Measurements from ENCODE around the gene TRMT112. TPM values are rescaled to one million over a fixed set of nuclear protein-coding genes. Genes with fewer than 3 reads are reported as not detected.
A peak's percentile ranks its signal among the peaks of the same experiment; 100 is the strongest.
"Not testable (repeated sequence)": the region's sequence is repeated elsewhere in the genome, so short reads cannot be mapped to it uniquely, and the experiment has no call there.

Gene TRMT112
- total RNA-seq, 1 donor from 2014 or later, result 207 TPM

DNA sequence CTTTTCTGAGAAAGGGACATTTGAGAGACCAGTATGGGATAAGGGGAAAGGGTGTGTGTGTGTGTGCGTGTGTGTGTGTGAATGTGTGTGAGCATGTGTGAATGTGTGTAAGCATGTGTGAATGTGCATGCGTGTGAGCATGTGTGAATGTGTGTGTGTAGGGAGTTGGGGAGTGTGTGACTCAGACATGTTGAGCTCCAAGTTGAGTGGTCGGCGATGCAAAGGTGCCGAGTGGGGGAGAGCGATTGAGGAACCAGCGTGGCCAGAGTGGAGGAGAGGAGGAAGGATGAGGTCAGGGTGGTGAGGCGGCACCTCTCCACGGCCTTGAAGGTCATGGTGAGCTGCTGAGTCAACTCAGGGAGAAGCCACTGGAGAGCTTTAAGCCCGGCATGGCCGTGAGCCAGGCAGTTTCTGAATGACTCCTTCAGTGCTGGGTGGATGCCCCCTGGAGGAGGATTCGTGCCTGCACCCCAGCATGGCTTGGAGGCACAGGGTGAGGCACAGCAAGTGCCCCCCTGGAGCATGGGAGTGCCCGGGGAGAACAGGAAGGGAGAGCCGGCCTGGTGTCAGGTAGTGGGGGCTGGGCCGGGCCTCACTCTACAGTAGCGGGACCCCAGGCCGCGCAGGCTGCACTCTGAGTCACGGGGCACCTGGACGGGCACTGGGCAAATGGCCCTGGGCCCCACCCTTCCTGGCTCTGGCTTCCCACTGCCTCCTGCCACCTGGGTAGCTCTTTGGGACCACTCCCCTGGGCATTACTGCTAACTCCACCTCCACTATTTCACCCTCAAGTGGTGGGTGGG is 14.4 kb upstream of the TRMT112 start:
- TF ChIP-seq, protein P1, sequence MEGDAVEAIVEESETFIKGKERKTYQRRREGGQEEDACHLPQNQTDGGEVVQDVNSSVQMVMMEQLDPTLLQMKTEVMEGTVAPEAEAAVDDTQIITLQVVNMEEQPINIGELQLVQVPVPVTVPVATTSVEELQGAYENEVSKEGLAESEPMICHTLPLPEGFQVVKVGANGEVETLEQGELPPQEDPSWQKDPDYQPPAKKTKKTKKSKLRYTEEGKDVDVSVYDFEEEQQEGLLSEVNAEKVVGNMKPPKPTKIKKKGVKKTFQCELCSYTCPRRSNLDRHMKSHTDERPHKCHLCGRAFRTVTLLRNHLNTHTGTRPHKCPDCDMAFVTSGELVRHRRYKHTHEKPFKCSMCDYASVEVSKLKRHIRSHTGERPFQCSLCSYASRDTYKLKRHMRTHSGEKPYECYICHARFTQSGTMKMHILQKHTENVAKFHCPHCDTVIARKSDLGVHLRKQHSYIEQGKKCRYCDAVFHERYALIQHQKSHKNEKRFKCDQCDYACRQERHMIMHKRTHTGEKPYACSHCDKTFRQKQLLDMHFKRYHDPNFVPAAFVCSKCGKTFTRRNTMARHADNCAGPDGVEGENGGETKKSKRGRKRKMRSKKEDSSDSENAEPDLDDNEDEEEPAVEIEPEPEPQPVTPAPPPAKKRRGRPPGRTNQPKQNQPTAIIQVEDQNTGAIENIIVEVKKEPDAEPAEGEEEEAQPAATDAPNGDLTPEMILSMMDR (conservative IDR thresholded peaks at IDR 0.05), result peak; percentile 45
- Mint-ChIP-seq H3K27ac (ENCODE audit: unreplicated experiment) (peak overlapping the region; percentile 15), H3K4me3 (no peak overlapping the region)

DNA sequence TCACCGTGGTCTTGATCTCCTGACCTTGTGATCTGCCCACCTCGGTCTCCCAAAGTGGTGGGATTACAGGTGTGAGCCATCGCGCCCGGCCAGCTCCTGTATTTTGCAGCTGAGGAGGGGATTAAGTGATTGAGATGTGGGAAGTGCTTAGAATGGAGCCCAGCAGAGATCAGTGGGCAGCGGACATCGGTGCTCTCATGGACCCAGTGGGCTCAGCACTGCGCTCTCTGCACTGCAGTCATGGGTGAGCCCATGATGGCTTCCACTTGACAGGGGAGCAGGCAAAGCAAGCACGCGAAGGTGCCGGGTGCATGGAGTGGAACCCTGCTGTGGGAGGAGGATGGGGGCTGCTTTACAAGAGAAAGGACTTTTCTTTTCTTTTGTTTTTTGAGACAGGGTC is 13.5 kb upstream of the TRMT112 start:
- TF ChIP-seq, protein P1 (conservative IDR thresholded peaks at IDR 0.05), result no peak
- Mint-ChIP-seq H3K27me3 (ENCODE audit: low read depth) (no peaks in the 10 kb centered on the region), H3K4me1 (peaks cover 5% of the 10 kb centered on the region), H3K36me3 (ENCODE audit: low read depth) (no peaks in the 10 kb centered on the region), H3K9me3 (no peaks in the 10 kb centered on the region), H3K27ac (ENCODE audit: unreplicated experiment) (no peak overlapping the region), H3K4me3 (no peak overlapping the region)
- DNase-seq (ENCODE audit: low read depth, low spot score), result no peak

More for the DNA sequence above, 14.4 kb upstream of the TRMT112 start:
- Mint-ChIP-seq H3K27me3 (ENCODE audit: low read depth) (no peaks in the 10 kb centered on the region), H3K36me3 (ENCODE audit: low read depth) (no peaks in the 10 kb centered on the region), H3K4me1 (peaks cover 5% of the 10 kb centered on the region), H3K9me3 (no peaks in the 10 kb centered on the region)
- DNase-seq (ENCODE audit: low read depth, low spot score), result no peak

DNA sequence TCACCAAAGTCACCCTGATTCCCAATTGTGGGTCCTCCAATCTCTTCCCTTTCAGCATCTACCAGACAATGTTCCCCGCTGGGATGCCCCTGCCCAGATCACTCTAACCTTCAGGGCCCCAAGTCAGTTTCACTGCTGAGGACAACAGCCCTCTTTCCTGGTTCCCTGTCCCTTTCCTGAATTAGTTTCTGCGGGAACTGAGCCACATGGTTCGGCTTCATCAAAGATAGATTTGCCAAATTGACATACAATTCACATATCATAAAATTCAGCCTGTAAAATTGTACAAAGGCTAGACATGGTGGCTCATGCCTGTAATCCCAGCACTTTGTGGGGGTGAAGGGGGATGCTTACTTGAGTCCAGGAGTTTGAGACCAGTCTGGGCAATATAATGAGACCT is 10.6 kb upstream of the TRMT112 start:
- Mint-ChIP-seq H3K36me3 (ENCODE audit: low read depth) (no peaks in the 10 kb centered on the region), H3K27me3 (ENCODE audit: low read depth) (no peaks in the 10 kb centered on the region), H3K27ac (ENCODE audit: unreplicated experiment) (no peak overlapping the region), H3K4me3 (no peak overlapping the region), H3K4me1 (peaks cover 6% of the 10 kb centered on the region), H3K9me3 (no peaks in the 10 kb centered on the region)
- TF ChIP-seq, protein P1 (conservative IDR thresholded peaks at IDR 0.05), result no peak
- no peak for DNase-seq (ENCODE audit: low read depth, low spot score)

DNA sequence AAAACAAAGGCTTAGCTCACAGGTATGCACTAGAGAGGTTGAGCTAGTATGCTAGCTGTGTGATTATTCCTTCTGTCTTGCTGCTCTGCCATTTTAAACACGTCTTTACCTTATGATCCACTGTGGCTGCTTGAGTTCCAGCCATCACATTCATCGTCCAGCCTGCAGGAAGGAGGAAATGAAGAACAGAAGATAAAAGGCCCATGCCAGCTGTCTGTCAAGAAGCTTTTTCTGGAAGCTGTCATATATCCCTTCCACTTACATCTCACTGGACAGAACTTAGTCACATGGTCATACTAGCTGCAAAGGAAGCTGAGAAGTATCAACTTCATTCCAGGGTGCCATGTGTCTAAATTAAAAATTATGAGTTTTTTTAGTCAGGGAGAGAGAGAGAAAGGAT is 10.0 kb upstream of the TRMT112 start:
- TF ChIP-seq, protein P1 (conservative IDR thresholded peaks at IDR 0.05), result no peak
- Mint-ChIP-seq H3K4me1 (peaks cover 6% of the 10 kb centered on the region), H3K27ac (ENCODE audit: unreplicated experiment) (no peak overlapping the region), H3K36me3 (ENCODE audit: low read depth) (no peaks in the 10 kb centered on the region), H3K9me3 (no peaks in the 10 kb centered on the region), H3K27me3 (ENCODE audit: low read depth) (no peaks in the 10 kb centered on the region), H3K4me3 (no peak overlapping the region)
- no peak for DNase-seq (ENCODE audit: low read depth, low spot score)

DNA sequence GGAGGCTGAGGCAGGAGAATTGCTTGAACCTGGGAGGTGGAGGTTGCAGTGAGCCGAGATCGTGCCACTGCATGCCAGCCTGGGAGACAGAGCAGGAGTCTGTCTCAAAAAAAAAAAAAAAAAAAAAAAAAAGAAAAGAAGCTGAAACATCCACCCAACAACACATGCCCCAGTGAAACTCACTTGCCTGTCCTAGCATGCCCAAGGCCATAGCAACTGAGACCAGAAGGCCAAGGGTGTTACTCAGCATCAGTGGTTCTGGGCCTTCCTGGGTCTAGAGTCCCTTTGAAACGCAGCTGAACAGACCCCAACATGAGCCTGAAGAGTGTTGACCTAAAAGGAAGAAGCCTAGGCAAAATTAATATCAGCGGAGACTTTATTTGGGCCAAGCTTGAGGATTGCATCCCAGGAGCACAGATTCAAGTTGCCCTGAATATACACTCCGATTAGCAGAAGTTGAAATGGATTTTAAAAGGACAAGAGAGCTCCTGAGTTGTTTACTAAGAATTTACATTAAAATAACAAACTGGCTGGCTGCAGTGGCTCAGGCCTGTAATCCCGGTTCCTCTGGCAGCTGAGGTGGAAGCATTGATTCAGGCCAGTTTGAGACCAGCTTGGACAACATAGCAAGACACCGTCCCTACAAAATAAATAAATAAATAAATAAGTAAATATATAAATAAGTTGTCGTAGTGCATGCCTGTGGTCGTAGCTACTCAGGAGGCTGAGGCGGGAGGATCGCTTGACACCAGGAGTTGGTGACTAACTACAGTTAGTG is 7.5 kb upstream of the TRMT112 start:
- Mint-ChIP-seq H3K4me1 (peaks cover 10% of the 10 kb centered on the region), H3K36me3 (ENCODE audit: low read depth) (peaks cover 3% of the 10 kb centered on the region), H3K9me3 (no peaks in the 10 kb centered on the region), H3K27ac (ENCODE audit: unreplicated experiment) (no peak overlapping the region), H3K4me3 (no peak overlapping the region), H3K27me3 (ENCODE audit: low read depth) (no peaks in the 10 kb centered on the region)
- TF ChIP-seq, protein P1 (conservative IDR thresholded peaks at IDR 0.05), result no peak
- no peak for DNase-seq (ENCODE audit: low read depth, low spot score)

DNA sequence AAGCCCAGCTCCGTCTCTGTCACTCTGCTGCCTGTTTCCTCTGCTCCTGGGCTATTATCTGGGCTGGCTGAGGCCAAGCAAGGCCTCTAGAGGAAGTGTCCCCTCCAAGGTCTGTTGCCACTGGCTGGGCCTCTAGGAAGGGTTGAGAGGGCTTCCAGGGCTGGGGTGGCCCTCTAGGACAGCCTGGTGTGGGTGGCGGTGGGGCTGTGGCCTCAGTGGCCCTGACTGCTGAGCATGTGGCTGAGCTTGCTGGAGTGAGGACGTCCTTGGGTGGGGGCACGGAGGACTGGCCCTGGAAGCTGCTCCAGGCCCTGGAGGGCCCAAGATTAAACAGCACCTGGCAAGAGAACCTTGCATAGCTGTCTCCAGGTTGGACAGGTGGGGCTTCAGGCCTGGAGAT is 6.6 kb upstream of the TRMT112 start:
- H3K36me3 Mint-ChIP-seq (ENCODE audit: low read depth); H3K9me3 Mint-ChIP-seq; H3K27ac Mint-ChIP-seq (ENCODE audit: unreplicated experiment); DNase-seq (ENCODE audit: low read depth, low spot score); H3K27me3 Mint-ChIP-seq (ENCODE audit: low read depth): not testable (repeated sequence)
- peaks cover 15% of the 10 kb centered on the region for H3K4me1 Mint-ChIP-seq
- H3K4me3 Mint-ChIP-seq, result peak overlapping the region; percentile 73
